Measurements from ENCODE around the gene OXTR.

Gene OXTR

GRCh38 chr3:8769088-8769822 is at the start of gene OXTR:
OXTR (minus strand) TSS chr3:8769613; CDS start chr3:8768187, 1,426 bp downstream.
- peak; percentile 24 for DNase-seq

GRCh38 chr3:8817486-8817885 is 48.1 kb upstream of the OXTR start:
- DNase-seq = no peak

- DNase-seq = no peak
Observed at GRCh38 chr3:8816106-8816505, 46.7 kb upstream of the OXTR start.

GRCh38 chr3:8813411-8813810 is 44.0 kb upstream of the OXTR start:
- no peak for DNase-seq

- no peak for DNase-seq
Observed at GRCh38 chr3:8810561-8810960, 41.1 kb upstream of the OXTR start.

- DNase-seq = no peak
Observed at GRCh38 chr3:8805774-8806173, 36.4 kb upstream of the OXTR start.

- no peak for DNase-seq
Observed at GRCh38 chr3:8802256-8802655, 32.8 kb upstream of the OXTR start.

- no peak for DNase-seq
Observed at GRCh38 chr3:8800016-8800415, 30.6 kb upstream of the OXTR start.

GRCh38 chr3:8794247-8794646 is 24.8 kb upstream of the OXTR start:
- no peak for DNase-seq

- DNase-seq = no peak
Observed at GRCh38 chr3:8793242-8793641, 23.8 kb upstream of the OXTR start.

GRCh38 chr3:8790529-8790928 is 21.1 kb upstream of the OXTR start:
- no peak for DNase-seq

GRCh38 chr3:8784676-8785435 is 15.4 kb upstream of the OXTR start:
- no peak for DNase-seq

GRCh38 chr3:8780279-8780678 is 10.9 kb upstream of the OXTR start:
- DNase-seq = no peak

GRCh38 chr3:8778475-8778874 is 9.1 kb upstream of the OXTR start:
- no peak for DNase-seq

- no peak for DNase-seq
Observed at GRCh38 chr3:8777978-8778267, 8.5 kb upstream of the OXTR start.

- no peak for DNase-seq
Observed at GRCh38 chr3:8777201-8777977, 8.0 kb upstream of the OXTR start.

GRCh38 chr3:8776406-8776805 is 7.0 kb upstream of the OXTR start:
- no peak for DNase-seq

- DNase-seq = no peak
Observed at GRCh38 chr3:8775602-8776001, 6.2 kb upstream of the OXTR start.

GRCh38 chr3:8775181-8775580 is 5.8 kb upstream of the OXTR start:
- no peak for DNase-seq

GRCh38 chr3:8773941-8774542 is 4.6 kb upstream of the OXTR start:
- no peak for DNase-seq

GRCh38 chr3:8768364-8769087 is 887 bp downstream of the OXTR start:
- no peak for DNase-seq

GRCh38 chr3:8767667-8768363 is 1.6 kb downstream of the OXTR start:
- peak; percentile 35 for DNase-seq

Measured in NCI-H526 treated with DMSO at 0.1 percent for 48 hours (cell line).